SK-N-SH (cell line): ENCODE results near the gene SH3BP4. TPM values are rescaled to one million over a fixed set of nuclear protein-coding genes. Genes with fewer than 3 reads are reported as not detected.

ENCODE experiments used
- CTCF ChIA-PET: fragments of 300-600, 350-600 bp; formaldehyde crosslinking; extraction: SDS; loops from one replicate; lab custom pipeline; 2021; lab: Yijun Ruan, JAX
- POLR2A ChIA-PET: fragments of 350-600 bp; sonication (Branson Sonifier 250); formaldehyde crosslinking; extraction: SDS; loops from one replicate; lab custom pipeline; 2020; ENCODE audit warnings: antibody characterized with exemption, inconsistent platforms; lab: Yijun Ruan, JAX
- DNase-seq: peaks from one replicate; pipeline ENCODE4 v3.0.0; 2012
- H2AFZ ChIP-seq: fragments of 200-600 bp; sonication (generic); 2 replicates; pipeline ENCODE4 v1.8.1; 2016; ENCODE audit warnings: antibody characterized with exemption, mild to moderate bottlenecking, low read depth
- H3F3A ChIP-seq: fragments of 200-600 bp; sonication (generic); replicated peaks from 2 replicates; pipeline ENCODE3; 2016; ENCODE audit warnings: antibody characterized with exemption, mild to moderate bottlenecking; ENCODE audit not compliant: insufficient read depth
- H3K27ac ChIP-seq, 2 experiments: fragments of 200-500 bp in 1 of 2; fragments of 200-600 bp in 1 of 2; sonication (Bioruptor generic) in 1 of 2; sonication (generic), shearing (Covaris generic) in 1 of 2; 2 replicates each; pipeline versions ENCODE4 v1.5.1 to v1.6.1; 2014 to 2016; ENCODE audit warnings: low read depth in 2 of 2, inconsistent platforms in 1 of 2, low read length in 1 of 2, mild to moderate bottlenecking in 1 of 2, mixed read lengths in 1 of 2
- H3K27me3 ChIP-seq: fragments of 200-600 bp; sonication (generic), shearing (Covaris generic); 2 replicates; pipeline ENCODE4 v1.6.1; 2016; ENCODE audit warnings: mixed run types; ENCODE audit not compliant: insufficient read depth
- H3K36me3 ChIP-seq, 2 experiments: fragments of 200-500 bp in 1 of 2; fragments of 200-600 bp in 1 of 2; sonication (Bioruptor generic) in 1 of 2; sonication (generic) in 1 of 2; replicated peaks in 1 of 2; 2 replicates each; pipeline versions ENCODE3 to v1.5.1; 2014 to 2016; ENCODE audit warnings: low read length in 1 of 2, mild to moderate bottlenecking in 1 of 2; ENCODE audit not compliant: insufficient read depth in 2 of 2, control insufficient read depth in 1 of 2
- H3K4me1 ChIP-seq, 2 experiments: fragments of 200-500 bp in 1 of 2; fragments of 200-600 bp in 1 of 2; sonication (Bioruptor generic) in 1 of 2; sonication (generic), shearing (Covaris generic) in 1 of 2; 2 replicates each; pipeline versions ENCODE4 v1.5.1 to v1.6.1; 2014 to 2016; ENCODE audit warnings: low read depth in 1 of 2, low read length in 1 of 2, mixed run types in 1 of 2; ENCODE audit not compliant: insufficient read depth in 2 of 2, control insufficient read depth in 1 of 2
- H3K4me2 ChIP-seq: fragments of 200-600 bp; sonication (generic), shearing (Covaris generic); 2 replicates; pipeline ENCODE4 v1.6.1; 2017; ENCODE audit warnings: mixed run types
- H3K4me3 ChIP-seq, 2 experiments: fragments of 200-500 bp in 1 of 2; fragments of 200-600 bp in 1 of 2; sonication (Bioruptor generic) in 1 of 2; sonication (generic), shearing (Covaris generic) in 1 of 2; 2 replicates each; pipeline versions ENCODE4 v1.5.1 to v1.8.1; 2014 to 2016; ENCODE audit warnings: low read depth in 2 of 2, inconsistent platforms in 1 of 2, low read length in 1 of 2, mild to moderate bottlenecking in 1 of 2, mixed read lengths in 1 of 2, moderate library complexity in 1 of 2
- H3K79me2 ChIP-seq: fragments of 200-600 bp; sonication (generic); 2 replicates; pipeline ENCODE4 v1.8.1; 2017; ENCODE audit warnings: mild to moderate bottlenecking; ENCODE audit not compliant: insufficient read depth
- H3K9ac ChIP-seq: fragments of 200-600 bp; sonication (generic); 2 replicates; pipeline ENCODE4 v1.6.1; 2017; ENCODE audit warnings: mixed run types
- H3K9me2 ChIP-seq: fragments of 200-600 bp; sonication (generic); 2 replicates; pipeline ENCODE4 v1.6.1; 2017; ENCODE audit warnings: mixed run types
- H3K9me3 ChIP-seq: fragments of 200-600 bp; sonication (generic); 2 replicates; pipeline ENCODE4 v1.6.1; 2017; ENCODE audit warnings: mixed run types, mild to moderate bottlenecking, moderate library complexity
- H4K20me1 ChIP-seq: fragments of 200-600 bp; sonication (generic); 2 replicates; pipeline ENCODE4 v1.6.1; 2017; ENCODE audit warnings: mild to moderate bottlenecking, mixed run types; ENCODE audit not compliant: insufficient read depth
- ELF1 ChIP-seq: IDR thresholded peaks from 2 replicates; pipeline ENCODE4 v1.4.0; 2012
- JUND ChIP-seq: IDR thresholded peaks from 2 replicates; pipeline ENCODE4 v1.4.0; 2012
- NRF1 ChIP-seq: IDR thresholded peaks from 2 replicates; pipeline ENCODE4 v1.6.1; 2012; ENCODE audit warnings: low read depth, mild to moderate bottlenecking, low read length
- SMC3 ChIP-seq: IDR thresholded peaks from 2 replicates; pipeline ENCODE4 v1.6.1; 2012; ENCODE audit warnings: low read depth, low read length, improper control_type of control experiment
- TCF12 ChIP-seq: IDR thresholded peaks from 2 replicates; pipeline ENCODE4 v1.4.0; 2012
- TEAD4 ChIP-seq: IDR thresholded peaks from 2 replicates; pipeline ENCODE4 v1.4.0; 2012; ENCODE audit warnings: mild to moderate bottlenecking, borderline replicate concordance; ENCODE audit not compliant: insufficient read depth
- WGBS: methylation state at CpG from one replicate; pipeline ENCODE4 v1.1.6; 2017; ENCODE audit warnings: low lambda C conversion rate; 5-methylcytosine and 5-hydroxymethylcytosine counted together
- polyA plus RNA-seq, 3 experiments: library from polyadenylated mRNA; depleted of rRNA; stranded (reverse); fragments of >200 nt; gene quantifications; 2 replicates each; pipeline ENCODE4 v1.2.3, GENCODE V29; 2012
- TF ChIP-seq, protein P1 (sequence below): fragments of 150-350 bp; IDR thresholded peaks from 2 replicates; pipeline ENCODE4 v1.6.1; 2017; ENCODE audit warnings: antibody characterized with exemption, low read length, low read depth, borderline replicate concordance
- TF ChIP-seq, protein P2 (sequence below): fragments of 200-600 bp; sonication (generic); IDR thresholded peaks from 2 replicates; pipeline ENCODE4 v1.6.1; 2017; ENCODE audit warnings: antibody characterized with exemption, mild to moderate bottlenecking, moderate library complexity
- TF ChIP-seq, protein P3 (sequence below): IDR thresholded peaks from 2 replicates; pipeline ENCODE4 v1.4.0; 2012; ENCODE audit warnings: low read depth, borderline replicate concordance

SH3BP4 gene
- polyA plus RNA-seq, 1 of the 3 experiments (the other 2 are of a cell fraction) = 27.7 TPM

DNA sequence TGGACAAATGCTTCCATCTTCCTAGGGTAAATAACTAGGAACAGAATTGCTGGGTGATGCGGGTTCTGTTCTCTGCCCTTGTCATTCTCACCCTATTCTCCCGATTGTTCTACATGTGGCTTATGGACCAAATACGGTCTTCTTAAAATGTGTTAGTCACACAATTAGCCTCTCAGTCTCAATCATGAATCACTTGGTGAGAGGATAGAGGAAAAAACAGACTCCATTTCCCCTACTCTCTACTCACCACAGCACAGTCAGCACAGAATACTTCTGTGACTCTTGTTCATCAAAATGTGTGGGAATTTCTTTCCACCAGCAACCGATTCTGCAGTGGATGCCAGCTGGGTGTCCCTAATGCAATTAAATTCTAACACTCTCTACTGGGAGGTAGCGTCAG is 125.2 kb downstream of the SH3BP4 start:
- Histone ChIP-seq H3K9me2 (no peaks in the 10 kb centered on the region), H3K27me3 (no peaks in the 10 kb centered on the region), H3K4me3 (no peak overlapping the region), H3K79me2 (no peaks in the 10 kb centered on the region), H3K9ac (no peak overlapping the region), H3K4me2 (no peak overlapping the region; the same call in 1 of the 2 replicates), H3K36me3 (no peaks in the 10 kb centered on the region), H2AFZ (no peak overlapping the region), H3K27ac (no peak overlapping the region), H3K9me3 (no peaks in the 10 kb centered on the region), H3F3A (no peaks in the 10 kb centered on the region), H3K4me1 (peaks cover 0 to 6% of the 10 kb centered on the region in 2 experiments; a peak in 2 of 4 replicates), H4K20me1 (no peaks in the 10 kb centered on the region)
- no peak for TF ChIP-seq TEAD4
- TF ChIP-seq ELF1 = no peak
- TF ChIP-seq, protein P1, sequence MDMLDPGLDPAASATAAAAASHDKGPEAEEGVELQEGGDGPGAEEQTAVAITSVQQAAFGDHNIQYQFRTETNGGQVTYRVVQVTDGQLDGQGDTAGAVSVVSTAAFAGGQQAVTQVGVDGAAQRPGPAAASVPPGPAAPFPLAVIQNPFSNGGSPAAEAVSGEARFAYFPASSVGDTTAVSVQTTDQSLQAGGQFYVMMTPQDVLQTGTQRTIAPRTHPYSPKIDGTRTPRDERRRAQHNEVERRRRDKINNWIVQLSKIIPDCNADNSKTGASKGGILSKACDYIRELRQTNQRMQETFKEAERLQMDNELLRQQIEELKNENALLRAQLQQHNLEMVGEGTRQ = no peak
- no peak for TF ChIP-seq SMC3
- TF ChIP-seq, protein P2, sequence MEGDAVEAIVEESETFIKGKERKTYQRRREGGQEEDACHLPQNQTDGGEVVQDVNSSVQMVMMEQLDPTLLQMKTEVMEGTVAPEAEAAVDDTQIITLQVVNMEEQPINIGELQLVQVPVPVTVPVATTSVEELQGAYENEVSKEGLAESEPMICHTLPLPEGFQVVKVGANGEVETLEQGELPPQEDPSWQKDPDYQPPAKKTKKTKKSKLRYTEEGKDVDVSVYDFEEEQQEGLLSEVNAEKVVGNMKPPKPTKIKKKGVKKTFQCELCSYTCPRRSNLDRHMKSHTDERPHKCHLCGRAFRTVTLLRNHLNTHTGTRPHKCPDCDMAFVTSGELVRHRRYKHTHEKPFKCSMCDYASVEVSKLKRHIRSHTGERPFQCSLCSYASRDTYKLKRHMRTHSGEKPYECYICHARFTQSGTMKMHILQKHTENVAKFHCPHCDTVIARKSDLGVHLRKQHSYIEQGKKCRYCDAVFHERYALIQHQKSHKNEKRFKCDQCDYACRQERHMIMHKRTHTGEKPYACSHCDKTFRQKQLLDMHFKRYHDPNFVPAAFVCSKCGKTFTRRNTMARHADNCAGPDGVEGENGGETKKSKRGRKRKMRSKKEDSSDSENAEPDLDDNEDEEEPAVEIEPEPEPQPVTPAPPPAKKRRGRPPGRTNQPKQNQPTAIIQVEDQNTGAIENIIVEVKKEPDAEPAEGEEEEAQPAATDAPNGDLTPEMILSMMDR = no peak
- TF ChIP-seq TCF12 = no peak
- TF ChIP-seq NRF1 = no peak
- ChIA-PET POLR2A (no interaction called here), CTCF (no interaction called here)
- 80% methylated on average over 5 of the region's 5 CpGs for WGBS
- no peak for DNase-seq

DNA sequence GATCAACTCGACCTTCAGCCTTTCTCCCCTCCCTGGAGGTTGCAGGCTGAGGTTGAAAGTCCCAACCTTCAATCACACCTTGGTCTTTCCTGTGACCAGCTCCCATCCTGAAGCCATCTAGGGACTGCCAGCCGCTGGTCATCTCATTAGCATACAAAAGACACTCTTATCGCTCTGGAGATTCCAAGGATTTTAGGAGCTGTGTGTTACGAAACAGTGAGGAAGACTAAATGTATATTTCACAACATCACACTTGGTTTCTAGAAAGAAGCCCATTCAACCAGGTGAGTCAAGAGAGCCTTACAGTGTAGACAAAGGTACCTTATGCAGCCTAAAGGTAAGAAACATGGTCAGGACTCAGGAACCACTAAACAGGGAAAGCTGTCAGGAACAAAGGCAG is 126.4 kb downstream of the SH3BP4 start:
- CTCF ChIA-PET = no interaction called here
- POLR2A ChIA-PET = no interaction called here
- H3K79me2 ChIP-seq = no peaks in the 10 kb centered on the region
- H3K27ac ChIP-seq = no peak overlapping the region
- no peaks in the 10 kb centered on the region for H3K9me3 ChIP-seq
- H3K27me3 ChIP-seq = no peaks in the 10 kb centered on the region
- TF ChIP-seq JUND = no peak
- TF ChIP-seq, protein P3, sequence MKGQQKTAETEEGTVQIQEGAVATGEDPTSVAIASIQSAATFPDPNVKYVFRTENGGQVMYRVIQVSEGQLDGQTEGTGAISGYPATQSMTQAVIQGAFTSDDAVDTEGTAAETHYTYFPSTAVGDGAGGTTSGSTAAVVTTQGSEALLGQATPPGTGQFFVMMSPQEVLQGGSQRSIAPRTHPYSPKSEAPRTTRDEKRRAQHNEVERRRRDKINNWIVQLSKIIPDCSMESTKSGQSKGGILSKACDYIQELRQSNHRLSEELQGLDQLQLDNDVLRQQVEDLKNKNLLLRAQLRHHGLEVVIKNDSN = no peak
- no peaks in the 10 kb centered on the region for H3K9me2 ChIP-seq
- no peak overlapping the region for H3K4me2 ChIP-seq
- no peaks in the 10 kb centered on the region for H4K20me1 ChIP-seq
- H3K9ac ChIP-seq = no peak overlapping the region
- WGBS = 86% methylated on average over 4 of the region's 4 CpGs
- H2AFZ ChIP-seq = no peak overlapping the region
- H3F3A ChIP-seq = no peaks in the 10 kb centered on the region
- no peak for DNase-seq
- H3K4me1 ChIP-seq = peaks cover 0 to 6% of the 10 kb centered on the region in 2 experiments; a peak in 2 of 4 replicates
- no peak overlapping the region for H3K4me3 ChIP-seq
- no peaks in the 10 kb centered on the region for H3K36me3 ChIP-seq
